ENCODE data around the gene CEP112.

- TF ChIP-seq MAFK (IDR thresholded peaks at IDR 0.05; ENCODE audit: low read depth, low read length) (no peak), POLR2A (IDR thresholded peaks at IDR 0.05; ENCODE audit: low read depth, low read length) (no peak), MXI1 (IDR thresholded peaks at IDR 0.05; ENCODE audit: borderline replicate concordance, low read depth, low read length) (no peak), RFX5 (IDR thresholded peaks at IDR 0.05; ENCODE audit: low read depth, low read length) (no peak), CTCF (conservative IDR thresholded peaks at IDR 0.05; ENCODE audit: low read depth, low read length) (no peak), CEBPB (IDR thresholded peaks at IDR 0.05; ENCODE audit: low read depth, low read length) (no peak), RCOR1 (IDR thresholded peaks at IDR 0.05; ENCODE audit: insufficient replicate concordance, low read length) (no peak), BHLHE40 (IDR thresholded peaks at IDR 0.05; ENCODE audit: low read depth, low read length) (no peak), USF2 (IDR thresholded peaks at IDR 0.05; ENCODE audit: low read depth, low read length) (no peak), SMC3 (IDR thresholded peaks at IDR 0.05; ENCODE audit: low read depth, low read length) (no peak), RAD21 (IDR thresholded peaks at IDR 0.05; ENCODE audit: low read length) (no peak), CHD1 (IDR thresholded peaks at IDR 0.05; ENCODE audit: low read depth, low read length) (no peak), MAZ (IDR thresholded peaks at IDR 0.05; ENCODE audit: borderline replicate concordance, low read depth, low read length) (no peak)
Measured at GRCh38 chr17:65809366-65809765, 382.6 kb downstream of the CEP112 start.

Measured in IMR-90 (cell line).